IPS-18a (cell line): ENCODE data around the gene ATAD2B.
"Not testable (repeated sequence)": the region's sequence is repeated elsewhere in the genome, so short reads cannot be mapped to it uniquely, and the experiment has no call there.

Experiments
- H3K27ac ChIP-seq: one replicate; pipeline ENCODE4 v1.5.1; 2013; ENCODE audit warnings: low read length
- H3K27me3 ChIP-seq: one replicate; pipeline ENCODE4 v1.6.1; 2013; ENCODE audit warnings: mild to moderate bottlenecking, low read length; ENCODE audit not compliant: control insufficient read depth, insufficient read depth
- H3K36me3 ChIP-seq: one replicate; pipeline ENCODE4 v1.6.1; 2013; ENCODE audit warnings: low read depth, low read length; ENCODE audit not compliant: control insufficient read depth
- H3K4me1 ChIP-seq: one replicate; pipeline ENCODE4 v1.6.1; 2013; ENCODE audit warnings: low read depth, low read length; ENCODE audit not compliant: control insufficient read depth
- H3K4me3 ChIP-seq: one replicate; pipeline ENCODE4 v1.5.1; 2013; ENCODE audit warnings: low read length
- H3K9ac ChIP-seq: one replicate; pipeline ENCODE4 v1.6.1; 2013; ENCODE audit warnings: mild to moderate bottlenecking, low read length, moderate library complexity
- H3K9me3 ChIP-seq: one replicate; pipeline ENCODE4 v1.6.1; 2013; ENCODE audit warnings: low read depth, low read length; ENCODE audit not compliant: control insufficient read depth

Gene ATAD2B

DNA sequence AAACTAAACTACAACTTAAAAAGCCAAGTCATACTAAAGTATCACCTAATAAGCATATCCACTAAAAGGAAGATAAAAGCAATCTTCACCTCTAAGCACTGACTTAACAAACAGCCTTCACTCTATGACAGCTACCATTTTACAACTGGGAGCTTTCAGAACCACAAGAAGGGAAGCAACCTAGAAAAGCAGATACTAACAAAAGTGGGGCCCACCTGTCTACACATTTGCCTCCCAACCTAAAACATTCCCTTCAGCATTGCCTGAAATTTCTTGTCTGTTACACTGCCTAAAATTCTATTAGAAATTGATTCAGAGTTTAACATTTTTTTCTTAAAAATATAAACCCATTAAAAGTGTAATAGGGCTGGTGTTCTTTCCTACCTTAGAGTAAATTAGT, 172.0 kb downstream of the ATAD2B start:
- Histone ChIP-seq H3K27ac (no peak overlapping the region), H3K9ac (no peak overlapping the region), H3K27me3 (no peaks in the 10 kb centered on the region), H3K36me3 (peaks cover 12% of the 10 kb centered on the region), H3K4me3 (no peak overlapping the region), H3K9me3 (no peaks in the 10 kb centered on the region), H3K4me1 (peaks cover 13% of the 10 kb centered on the region)

DNA sequence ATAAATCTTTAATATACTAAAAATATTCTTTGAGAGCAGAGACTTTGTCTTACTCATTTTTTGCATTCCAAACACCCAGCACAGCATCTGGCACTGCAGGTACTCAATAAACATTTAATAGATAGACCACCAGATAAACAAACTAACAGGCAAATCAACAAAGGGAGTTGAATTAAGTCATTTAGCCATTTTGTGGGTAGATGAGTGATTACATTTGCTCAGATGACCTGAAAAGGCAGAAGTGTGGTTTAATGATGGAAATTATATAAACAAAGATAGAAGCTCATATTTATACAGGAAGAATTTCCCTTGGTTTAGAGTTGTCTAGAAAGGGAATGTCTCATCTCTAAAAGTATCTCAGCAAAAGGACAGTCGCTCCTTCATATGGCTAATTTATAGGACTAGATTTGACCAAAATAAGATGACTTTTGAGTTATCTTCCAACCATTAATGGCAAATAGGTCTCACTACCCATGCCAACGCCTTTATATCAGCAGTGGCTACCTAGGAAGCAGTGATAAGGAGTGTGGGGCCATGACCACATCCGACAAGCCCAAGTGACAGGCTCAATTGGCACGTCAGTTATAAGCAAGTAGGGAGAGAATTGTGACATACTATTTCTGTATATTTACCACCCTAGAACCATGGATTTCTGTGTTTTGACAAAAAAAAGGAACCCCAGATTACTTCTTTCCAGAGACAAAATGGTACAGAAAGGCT, 173.5 kb downstream of the ATAD2B start:
- Histone ChIP-seq H3K4me1 (peaks cover 22% of the 10 kb centered on the region), H3K36me3 (peaks cover 12% of the 10 kb centered on the region), H3K27me3 (no peaks in the 10 kb centered on the region), H3K9ac (no peak overlapping the region), H3K27ac (no peak overlapping the region), H3K9me3 (no peaks in the 10 kb centered on the region), H3K4me3 (no peak overlapping the region)

DNA sequence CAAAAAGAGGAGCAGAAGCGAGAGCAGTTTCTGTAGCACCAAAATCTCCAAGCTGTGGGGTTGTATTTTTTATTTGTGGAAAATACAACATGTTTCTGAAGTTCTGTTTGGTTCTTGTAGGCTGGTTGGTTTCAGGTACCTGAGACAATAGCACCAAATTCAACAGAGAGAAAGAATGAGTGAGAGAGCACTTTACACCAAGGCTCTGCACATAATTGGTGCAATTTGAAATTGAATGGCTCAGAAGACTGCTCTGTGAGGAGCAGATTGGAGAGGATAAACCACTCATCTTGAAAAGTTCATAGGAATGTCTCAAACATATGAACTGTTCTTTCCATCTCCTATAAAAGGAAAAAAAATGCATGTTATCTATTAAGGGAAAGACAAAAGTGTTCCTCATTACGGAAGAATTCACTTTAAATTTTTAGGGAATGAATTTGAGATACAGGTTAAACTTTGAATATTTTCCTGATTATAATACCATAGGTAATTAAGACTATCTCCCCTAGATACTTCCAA, 175.1 kb downstream of the ATAD2B start:
- Histone ChIP-seq H3K27ac (no peak overlapping the region), H3K36me3 (peaks cover 4% of the 10 kb centered on the region), H3K9ac (no peak overlapping the region)

DNA sequence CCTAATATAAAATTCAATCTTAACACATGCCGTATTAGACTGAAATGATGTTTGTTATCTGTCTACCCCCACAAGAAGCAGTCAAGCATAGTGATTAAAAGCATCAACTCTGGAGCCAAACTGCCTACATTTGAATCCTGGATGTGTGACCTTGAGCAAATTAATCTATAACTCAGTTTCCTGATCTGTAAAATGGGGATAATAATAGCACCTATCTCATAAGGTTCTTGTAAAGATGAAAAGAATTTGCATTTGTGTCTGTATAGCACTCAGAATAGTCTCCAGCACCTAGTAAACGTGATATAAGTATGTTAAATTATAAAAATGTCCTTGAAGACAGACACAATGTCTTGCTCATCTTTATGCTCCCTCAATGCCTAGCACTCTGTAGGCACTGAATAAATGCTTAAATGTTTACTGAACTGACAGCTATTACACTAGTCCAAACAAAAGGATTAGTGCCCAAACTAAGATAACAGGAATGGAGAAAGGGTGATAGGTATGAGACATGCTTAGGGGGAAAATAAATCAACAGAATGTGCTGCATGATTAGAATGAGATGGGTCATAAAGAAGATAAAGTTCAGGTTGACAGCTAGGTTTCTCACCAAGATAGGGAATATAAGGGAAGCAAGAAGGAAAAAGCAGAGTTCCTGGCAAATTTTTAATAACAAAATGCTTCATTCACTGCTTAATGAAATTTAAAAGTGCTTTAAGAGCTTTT, 180.6 kb downstream of the ATAD2B start:
- Histone ChIP-seq H3K27me3 (no peaks in the 10 kb centered on the region), H3K4me3 (no peak overlapping the region), H3K9ac (no peak overlapping the region), H3K36me3 (no peaks in the 10 kb centered on the region), H3K4me1 (peaks cover 15% of the 10 kb centered on the region), H3K9me3 (no peaks in the 10 kb centered on the region), H3K27ac (no peak overlapping the region)

More for the DNA sequence above, 175.1 kb downstream of the ATAD2B start:
- H3K9me3 ChIP-seq: no peaks in the 10 kb centered on the region
- no peak overlapping the region for H3K4me3 ChIP-seq
- H3K27me3 ChIP-seq: no peaks in the 10 kb centered on the region
- peaks cover 22% of the 10 kb centered on the region for H3K4me1 ChIP-seq

DNA sequence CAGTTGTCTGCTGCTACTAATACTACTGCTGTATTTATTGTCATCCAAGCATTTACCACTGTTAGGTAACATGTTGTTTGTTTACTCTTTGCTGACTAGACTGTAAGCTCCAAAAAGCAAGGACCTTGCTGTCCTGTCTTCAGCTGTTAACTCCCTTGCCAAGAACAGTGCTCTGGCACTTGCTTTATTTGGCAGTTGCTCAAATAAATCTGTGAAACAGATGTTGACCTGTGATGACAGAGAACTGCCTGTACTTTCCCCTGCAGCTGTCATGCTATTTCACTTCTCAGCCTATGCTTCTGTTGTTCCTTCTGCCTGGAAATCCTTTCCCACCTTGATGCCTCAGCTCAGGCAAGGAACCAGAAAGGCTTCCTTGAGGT, 181.2 kb downstream of the ATAD2B start:
- no peaks in the 10 kb centered on the region for H3K9me3 ChIP-seq
- no peaks in the 10 kb centered on the region for H3K36me3 ChIP-seq
- H3K4me1 ChIP-seq: peaks cover 9% of the 10 kb centered on the region
- H3K9ac ChIP-seq: no peak overlapping the region
- no peak overlapping the region for H3K4me3 ChIP-seq
- no peak overlapping the region for H3K27ac ChIP-seq
- H3K27me3 ChIP-seq: no peaks in the 10 kb centered on the region

DNA sequence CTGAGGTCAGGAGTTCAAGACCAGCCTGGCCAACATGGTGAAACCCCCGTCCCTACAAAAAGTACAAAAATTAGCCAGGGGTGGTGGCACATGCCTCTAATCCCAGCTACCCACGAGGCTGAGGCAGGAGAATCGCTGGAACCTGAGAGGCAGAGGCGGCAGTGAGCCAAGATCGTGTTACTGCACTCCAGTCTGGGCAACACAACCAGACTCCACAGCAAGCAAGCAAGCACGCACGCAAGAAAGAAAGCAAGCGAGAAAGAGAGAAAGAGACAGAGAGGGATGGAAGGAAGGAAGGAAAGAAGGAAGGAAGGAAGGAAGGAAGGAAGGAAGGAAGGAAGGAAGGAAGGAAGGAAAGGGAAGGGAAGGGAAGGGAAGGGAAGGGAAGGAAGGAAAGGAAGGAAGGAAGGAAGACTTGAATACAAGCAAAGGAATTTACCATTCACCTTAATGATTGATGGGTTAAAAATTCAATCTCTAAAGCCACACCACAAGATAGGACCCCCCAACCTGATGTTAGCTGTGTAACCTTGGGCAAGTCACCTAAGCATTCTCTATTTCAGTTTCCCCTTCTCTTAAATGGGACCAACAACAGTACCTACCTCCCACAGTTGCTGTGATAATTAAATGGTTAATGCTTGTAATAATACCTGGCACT, 181.7 kb downstream of the ATAD2B start:
- Histone ChIP-seq H3K36me3 (no peaks in the 10 kb centered on the region), H3K4me3 (no peak overlapping the region), H3K9ac (no peak overlapping the region), H3K4me1 (peaks cover 8% of the 10 kb centered on the region), H3K9me3 (no peaks in the 10 kb centered on the region), H3K27me3 (no peaks in the 10 kb centered on the region), H3K27ac (no peak overlapping the region)

DNA sequence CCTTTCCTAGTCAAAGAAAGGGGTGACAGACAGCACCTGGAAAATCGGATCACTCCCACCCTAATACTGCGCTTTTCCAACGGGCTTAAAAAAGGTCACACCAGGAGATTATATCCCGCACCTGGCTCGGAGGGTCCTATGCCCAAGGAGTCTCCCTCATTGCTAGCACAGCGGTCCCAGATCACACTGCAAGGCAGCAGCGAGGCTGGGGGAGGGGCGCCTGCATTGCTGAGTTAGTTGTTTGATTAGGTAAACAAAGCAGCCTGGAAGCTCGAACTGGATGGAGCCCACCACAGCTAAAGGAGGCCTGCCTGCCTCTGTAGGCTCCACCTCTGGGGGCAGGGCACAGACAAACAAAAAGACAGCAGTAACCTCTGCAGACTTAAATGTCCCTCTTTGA, 190.1 kb downstream of the ATAD2B start:
- H3K9me3 ChIP-seq, H3K4me1 ChIP-seq, H3K36me3 ChIP-seq, H3K27ac ChIP-seq, H3K9ac ChIP-seq, H3K27me3 ChIP-seq, H3K4me3 ChIP-seq: not testable (repeated sequence)

DNA sequence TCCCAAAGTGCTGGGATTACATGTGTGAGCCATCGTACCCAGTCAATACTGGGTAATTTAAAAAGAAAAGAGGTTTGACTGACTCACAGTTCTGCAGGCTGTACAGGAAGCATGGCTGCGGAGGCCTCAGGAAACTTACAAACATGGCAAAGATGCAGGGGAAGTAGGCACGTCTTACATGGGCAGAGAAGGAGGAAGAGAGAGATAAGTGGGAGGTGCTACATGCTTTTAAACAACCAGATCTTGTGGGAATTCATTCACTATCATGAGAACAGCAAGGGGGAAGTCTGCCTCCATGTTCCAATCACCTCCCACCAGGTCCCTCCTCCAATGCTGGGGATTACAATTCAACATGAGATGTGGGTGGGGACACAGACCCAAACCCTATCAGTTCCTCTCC, 192.5 kb downstream of the ATAD2B start:
- no peak overlapping the region for H3K27ac ChIP-seq
- no peaks in the 10 kb centered on the region for H3K9me3 ChIP-seq
- H3K4me3 ChIP-seq: no peak overlapping the region
- H3K4me1 ChIP-seq: no peaks in the 10 kb centered on the region
- H3K27me3 ChIP-seq: no peaks in the 10 kb centered on the region
- H3K9ac ChIP-seq: no peak overlapping the region
- no peaks in the 10 kb centered on the region for H3K36me3 ChIP-seq

DNA sequence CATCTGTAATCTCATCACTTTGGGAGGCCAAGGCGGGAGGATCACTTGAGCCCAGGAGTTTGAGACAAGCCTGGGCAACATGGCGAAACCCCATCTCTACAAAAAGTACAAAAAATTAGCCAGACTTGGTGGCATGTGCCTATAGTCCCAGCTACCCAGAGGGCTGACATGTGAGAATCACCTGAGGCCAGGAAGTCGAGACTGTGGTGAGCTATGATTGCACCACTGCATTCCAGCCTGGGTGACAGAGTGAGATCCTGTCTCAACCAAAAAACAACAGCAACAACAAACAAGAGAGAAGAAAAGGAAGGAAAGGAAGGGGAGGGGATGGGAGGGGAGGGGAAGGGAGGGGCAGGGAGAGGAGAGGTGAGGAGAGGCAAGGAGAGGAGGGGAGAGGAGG, 203.9 kb downstream of the ATAD2B start:
- H3K4me1 ChIP-seq, H3K9ac ChIP-seq, H3K27ac ChIP-seq, H3K4me3 ChIP-seq, H3K27me3 ChIP-seq, H3K36me3 ChIP-seq, H3K9me3 ChIP-seq: not testable (repeated sequence)

DNA sequence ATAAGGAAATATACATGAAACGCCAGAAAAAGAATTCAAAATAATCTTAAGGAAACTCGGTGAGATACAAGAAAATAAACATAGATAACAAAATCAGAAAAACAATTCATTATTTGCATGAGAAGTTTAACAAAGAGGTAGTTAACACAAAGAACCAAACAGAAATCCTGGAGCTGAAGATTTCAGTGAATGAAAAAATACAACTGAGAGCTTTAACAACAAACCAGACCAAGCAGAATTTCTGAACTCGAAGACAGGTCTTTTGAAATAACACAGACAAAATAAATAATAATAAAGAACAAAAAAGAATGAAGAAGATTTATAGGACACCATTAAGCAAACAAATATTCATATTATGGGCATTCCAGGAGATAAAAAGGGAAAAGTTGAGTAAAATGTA, 204.7 kb downstream of the ATAD2B start:
- Histone ChIP-seq H3K9me3 (no peaks in the 10 kb centered on the region), H3K4me1 (no peaks in the 10 kb centered on the region)

DNA sequence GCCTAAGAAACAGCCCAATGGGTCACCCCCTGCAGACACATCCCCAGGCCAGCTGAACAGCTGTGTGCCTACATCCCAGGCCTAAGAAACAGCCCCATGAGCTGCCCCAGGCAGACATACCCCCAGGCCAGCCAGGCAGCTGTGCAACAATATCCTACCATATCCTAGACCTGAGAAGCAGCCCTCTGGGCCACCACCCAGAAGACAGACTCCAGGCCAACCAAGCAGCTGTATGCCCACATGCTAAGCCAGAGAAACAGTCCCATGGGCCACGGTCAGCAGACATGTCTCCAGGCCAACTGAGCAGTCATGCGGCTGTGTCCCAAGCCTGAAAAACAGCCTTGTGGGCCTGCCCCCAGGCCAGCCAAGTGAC, 205.5 kb downstream of the ATAD2B start:
- Histone ChIP-seq H3K27ac (no peak overlapping the region), H3K4me3 (no peak overlapping the region), H3K9ac (no peak overlapping the region), H3K36me3 (no peaks in the 10 kb centered on the region), H3K27me3 (no peaks in the 10 kb centered on the region), H3K4me1 (no peaks in the 10 kb centered on the region), H3K9me3 (no peaks in the 10 kb centered on the region)

More for the DNA sequence above, 204.7 kb downstream of the ATAD2B start:
- no peak overlapping the region for H3K27ac ChIP-seq
- H3K9ac ChIP-seq: no peak overlapping the region
- H3K36me3 ChIP-seq: no peaks in the 10 kb centered on the region
- H3K4me3 ChIP-seq: no peak overlapping the region
- H3K27me3 ChIP-seq: no peaks in the 10 kb centered on the region
